ENCODE data around the gene COL13A1.

Gene COL13A1

DNA sequence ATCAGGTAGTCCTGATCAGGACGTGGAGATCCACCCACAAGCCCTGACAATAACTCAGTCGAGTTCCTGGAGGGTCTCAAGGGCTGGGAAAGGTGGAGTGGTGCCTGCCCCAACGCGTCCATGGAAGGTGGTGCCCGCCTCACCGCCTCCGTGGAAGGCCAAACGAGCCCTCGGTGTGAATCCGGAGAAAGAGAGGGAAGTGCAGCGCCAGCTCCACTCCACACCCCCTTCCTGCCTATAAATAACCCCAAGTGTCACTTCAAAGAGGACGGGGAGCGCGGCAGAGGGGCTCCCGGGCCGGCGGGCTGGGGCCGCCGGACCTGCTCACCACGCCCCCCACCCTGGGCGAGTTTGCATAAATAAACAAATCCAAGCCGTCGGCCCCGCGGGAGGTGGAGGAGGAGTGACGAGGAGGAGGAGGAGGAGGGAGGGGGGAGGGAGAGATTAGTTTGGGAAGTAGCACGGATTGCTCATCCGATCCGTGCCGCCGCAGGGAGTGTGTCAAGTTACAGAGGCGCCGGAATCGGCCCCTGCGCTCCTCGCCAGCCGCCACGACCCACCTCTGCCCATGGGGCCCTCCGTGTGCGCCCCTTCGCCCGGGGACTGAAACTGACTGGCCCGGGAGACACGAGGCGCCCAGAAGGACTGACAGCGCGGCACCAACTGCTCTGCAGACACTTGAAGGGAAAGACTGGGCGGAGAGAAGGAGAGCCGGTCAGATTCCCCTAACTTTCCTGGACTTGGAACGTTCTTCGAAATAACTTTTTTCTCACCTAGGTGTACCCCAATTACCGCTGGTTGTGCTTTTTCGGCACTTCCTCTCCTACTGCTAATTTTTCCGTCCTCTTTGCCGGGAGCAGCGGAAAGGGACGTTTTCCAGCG lies at the start of gene COL13A1:
Gene COL13A1 (plus strand): TSS at position 473 of the 882 bp plus-strand sequence. CDS start 518 bp downstream, outside the sequence.
- peak; percentile 89 for DNase-seq (ENCODE audit: low spot score)

DNA sequence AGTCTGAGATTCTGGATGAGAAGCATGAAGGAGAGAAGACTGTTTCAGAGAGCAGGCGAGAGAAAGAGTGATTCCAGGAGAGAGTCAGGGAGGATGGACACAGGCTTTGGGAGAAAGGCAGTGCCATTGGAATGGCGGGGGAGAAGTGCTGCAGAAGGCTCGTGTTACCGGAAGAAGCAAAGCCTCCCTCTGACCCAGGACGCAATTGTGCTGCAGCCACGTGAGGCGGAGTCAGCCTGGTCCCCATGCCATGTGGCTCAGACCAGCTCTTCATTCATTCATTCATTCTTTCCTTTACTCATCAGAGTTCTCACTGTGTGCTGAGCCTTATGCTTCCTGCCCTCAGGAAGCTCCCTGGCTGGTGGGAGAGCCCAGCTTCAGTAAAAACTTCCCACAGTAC lies 49.2 kb upstream of the COL13A1 start:
- DNase-seq (ENCODE audit: low spot score): no peak

DNA sequence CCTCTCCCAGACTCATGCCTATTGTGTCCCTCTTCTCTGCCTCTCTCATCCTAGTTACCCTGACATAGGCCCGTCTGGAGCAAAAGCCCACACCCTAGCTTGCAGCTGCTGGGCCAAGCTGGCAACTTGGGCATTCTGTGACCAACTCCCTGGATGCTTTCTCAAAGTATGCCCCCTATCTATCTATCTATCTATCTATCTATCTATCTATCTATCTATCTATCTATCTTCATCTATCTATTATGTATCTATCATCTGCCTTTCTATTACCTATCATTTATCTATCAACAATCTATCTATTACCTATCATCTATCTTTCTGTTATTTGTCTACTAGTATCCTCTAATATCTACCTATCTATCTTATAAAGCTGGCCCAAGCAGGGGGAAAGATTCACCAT lies 45.4 kb upstream of the COL13A1 start:
- no peak for DNase-seq (ENCODE audit: low spot score)

DNA sequence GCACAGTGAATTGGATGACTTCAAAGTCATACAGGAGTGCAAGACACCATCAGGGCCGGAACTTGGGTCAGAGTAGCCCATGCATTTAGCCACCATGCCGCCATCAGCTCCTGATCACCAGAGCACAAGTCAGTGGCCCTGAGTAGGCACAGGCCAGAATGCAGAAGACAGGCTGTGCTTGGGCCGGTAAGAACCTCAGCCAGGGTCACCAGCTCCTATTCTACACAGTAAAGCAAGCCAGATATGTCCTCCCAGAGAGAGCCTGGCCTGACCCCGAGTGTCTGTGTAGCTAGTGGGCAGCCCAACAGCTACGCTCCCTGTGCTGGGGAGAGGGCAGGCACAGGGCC lies 44.5 kb upstream of the COL13A1 start:
- DNase-seq (ENCODE audit: low spot score): no peak

DNA sequence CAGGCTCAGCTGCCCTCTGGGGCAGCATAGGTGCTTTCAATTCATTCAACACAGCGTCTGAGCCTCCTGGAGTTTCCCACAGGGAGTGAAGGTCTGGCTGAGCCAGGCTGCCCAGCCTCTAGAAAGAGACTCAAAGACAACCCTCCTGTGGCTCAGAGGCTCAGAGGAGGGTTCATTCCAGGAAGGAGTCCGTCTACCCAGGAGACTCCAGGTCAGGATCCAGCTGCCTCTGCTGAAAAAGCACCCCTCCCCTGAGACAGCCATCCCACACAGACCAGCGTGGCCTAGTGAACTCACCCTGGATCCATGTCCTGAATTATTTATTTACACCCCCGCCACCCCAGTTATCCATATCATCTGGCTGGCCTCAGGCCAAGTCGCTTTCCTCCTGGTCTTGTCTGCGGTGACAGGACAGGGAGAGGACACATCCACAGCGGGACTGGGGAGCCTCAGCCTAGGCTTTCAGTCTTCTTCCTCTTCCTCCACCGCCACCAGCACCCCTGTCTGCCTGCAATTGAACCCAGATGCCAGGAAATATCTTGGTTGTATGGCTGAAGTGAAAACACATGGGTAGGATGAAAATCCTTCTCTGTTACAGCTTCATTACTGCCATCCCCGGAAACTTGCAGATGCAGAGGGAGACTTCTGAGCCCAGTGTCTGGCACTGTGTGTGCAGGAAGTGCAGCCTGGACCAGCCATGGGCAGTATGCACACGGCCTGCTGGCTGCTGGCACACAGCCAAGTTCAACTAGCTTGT lies 44.0 kb upstream of the COL13A1 start:
- peak; percentile 65 for DNase-seq (ENCODE audit: low spot score)

DNA sequence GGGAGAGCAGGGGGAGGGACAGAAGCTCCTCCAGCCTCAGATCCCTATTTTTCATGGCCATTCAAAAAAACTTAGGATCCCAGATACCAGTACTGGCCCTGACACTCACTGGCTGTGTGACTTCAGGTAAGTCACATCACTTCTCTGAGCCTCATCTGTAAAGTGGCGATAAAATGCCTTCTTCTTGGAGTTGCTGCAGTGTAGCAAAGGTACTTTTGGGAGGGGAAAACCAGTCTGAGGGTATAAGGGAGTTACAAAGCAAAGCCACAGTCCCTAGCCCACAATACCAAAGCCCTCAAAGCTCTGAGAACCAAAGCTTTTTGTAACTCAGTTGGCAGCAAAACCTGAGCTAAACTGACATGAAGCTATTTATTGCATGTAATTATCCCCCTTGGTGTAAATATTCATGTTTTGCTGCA lies 43.4 kb upstream of the COL13A1 start:
- no peak for DNase-seq (ENCODE audit: low spot score)

DNA sequence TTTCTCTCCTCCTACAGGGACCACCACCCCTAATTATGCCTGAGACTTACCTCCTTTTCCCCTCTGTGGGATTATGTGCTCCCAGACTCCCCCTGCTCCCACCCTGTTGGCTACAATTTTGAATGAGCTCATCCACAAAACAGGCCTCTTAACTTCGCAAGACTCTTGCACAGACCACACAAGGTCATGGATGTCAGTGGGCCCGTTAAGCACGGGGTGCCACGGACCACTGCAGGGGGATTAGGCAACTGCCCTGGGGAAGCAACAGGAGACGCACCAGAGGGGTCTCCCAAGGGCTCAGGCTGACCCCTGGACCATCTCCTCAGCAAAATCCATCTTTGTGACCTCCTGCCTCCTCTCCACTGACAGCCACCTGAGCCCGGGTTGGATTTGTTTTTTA lies 42.1 kb upstream of the COL13A1 start:
- DNase-seq (ENCODE audit: low spot score): no peak

DNA sequence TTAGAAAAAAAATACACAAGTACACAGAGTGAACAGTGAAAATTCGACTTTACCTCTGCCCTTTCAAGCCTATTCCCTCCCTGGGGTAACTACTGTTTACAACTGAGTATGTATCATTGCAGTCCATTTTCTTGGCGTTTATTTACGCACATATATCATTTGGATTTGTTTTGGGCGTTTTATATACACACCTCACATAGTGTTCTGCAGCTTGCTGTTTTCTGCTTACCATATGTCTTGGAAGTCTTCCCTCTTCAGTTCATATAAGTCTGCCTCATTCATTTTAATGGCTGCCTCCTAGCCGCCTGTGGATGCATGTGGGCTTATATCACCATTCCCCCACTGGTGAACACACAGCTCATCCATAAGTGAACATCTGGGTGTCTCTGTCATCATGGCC lies 41.6 kb upstream of the COL13A1 start:
- no peak for DNase-seq (ENCODE audit: low spot score)

DNA sequence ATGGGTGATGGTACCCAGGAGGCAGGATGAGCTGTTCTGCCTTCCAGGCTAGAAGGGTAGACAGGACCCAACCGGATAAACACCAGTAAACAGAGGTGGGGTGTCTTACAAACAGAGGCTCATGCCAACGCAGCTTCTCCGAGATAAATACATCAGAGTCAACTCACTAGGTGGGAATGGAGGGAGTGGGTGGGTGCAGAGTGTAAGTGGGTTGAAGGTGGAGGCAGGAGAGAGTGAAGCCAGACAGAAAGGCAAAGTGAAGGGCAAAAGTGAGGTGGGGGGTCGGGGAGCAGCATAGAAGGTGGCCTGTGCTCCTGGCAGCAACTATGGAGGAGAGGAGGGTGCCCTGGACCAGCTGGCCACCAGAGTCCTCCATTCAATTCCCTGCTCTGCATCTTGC lies 40.4 kb upstream of the COL13A1 start:
- DNase-seq (ENCODE audit: low spot score): no peak

DNA sequence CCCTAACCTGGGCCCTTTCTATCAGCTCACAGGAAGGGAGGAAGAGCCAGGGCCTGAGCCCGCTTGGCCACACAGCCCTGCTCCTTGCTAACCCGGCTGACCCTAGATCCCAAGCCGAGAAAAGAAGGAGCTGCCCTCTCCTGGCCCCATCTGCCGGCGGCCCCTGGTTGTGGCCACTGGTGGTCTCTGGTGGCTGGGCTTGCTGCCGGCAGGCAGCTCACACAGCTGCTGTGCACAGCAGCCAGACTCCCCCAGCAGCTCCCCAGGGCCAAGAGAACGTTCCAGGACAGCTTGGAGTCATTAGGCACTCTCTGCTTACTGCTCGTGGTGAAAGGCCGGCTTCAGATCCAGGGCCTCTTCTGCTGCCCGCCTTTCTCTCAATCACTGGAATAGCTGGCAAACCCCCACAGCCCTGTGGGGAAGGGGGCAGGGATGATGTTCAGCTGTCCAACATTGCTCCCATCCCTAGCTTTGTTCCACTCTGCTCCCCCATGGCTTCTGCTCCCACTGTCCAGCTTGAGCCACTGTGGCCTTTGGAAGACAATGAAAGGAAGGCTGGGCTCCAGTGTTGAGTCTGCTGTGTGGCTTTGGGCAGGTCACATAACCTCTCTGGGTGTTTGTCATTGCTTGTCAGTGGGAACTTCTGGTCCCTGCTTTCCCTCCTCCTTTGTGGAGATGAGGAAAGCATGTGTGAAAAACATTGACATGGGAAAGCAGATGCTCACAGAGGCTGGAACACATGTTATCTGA lies 35.4 kb upstream of the COL13A1 start:
- peak; percentile 47 for DNase-seq (ENCODE audit: low spot score)

DNA sequence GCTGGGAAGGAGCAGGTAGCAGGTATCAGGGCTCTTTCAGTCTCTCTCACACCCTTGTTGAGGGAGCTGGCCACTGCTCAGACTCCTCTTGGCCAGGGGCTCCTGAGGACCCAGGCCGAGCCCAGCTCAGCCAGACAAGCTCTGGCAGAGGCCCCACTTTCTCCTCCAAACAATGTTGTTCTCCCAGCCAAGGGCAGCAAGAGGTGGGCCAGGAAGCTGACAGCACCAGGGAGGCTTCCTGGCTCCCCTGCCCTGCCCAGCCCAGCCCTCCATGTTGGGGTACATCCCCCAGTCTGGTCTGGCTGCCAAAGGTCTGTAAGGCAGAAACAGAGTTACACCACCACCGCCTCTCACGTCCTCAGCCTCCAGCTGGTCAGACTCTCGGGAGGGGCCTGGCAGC lies 33.9 kb upstream of the COL13A1 start:
- DNase-seq (ENCODE audit: low spot score): no peak

DNA sequence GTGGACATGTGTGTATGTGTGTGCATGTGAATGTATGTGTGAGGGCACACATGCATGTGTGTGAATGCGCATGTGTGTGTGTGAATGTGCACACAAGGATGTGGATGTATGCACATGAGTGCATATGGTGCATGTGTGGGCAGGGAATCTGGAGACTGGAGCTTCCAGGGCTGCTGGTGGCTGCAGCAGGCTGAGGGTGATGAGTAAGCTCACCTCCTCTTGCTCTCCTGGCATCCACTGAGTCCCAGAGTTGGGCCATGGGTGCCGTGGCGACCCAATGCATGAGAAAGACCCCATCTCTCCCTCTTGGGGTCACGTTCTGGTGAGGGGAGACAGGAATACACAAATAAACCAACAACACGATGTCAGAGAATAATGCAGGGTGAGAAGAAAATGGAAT lies 33.3 kb upstream of the COL13A1 start:
- no peak for DNase-seq (ENCODE audit: low spot score)

DNA sequence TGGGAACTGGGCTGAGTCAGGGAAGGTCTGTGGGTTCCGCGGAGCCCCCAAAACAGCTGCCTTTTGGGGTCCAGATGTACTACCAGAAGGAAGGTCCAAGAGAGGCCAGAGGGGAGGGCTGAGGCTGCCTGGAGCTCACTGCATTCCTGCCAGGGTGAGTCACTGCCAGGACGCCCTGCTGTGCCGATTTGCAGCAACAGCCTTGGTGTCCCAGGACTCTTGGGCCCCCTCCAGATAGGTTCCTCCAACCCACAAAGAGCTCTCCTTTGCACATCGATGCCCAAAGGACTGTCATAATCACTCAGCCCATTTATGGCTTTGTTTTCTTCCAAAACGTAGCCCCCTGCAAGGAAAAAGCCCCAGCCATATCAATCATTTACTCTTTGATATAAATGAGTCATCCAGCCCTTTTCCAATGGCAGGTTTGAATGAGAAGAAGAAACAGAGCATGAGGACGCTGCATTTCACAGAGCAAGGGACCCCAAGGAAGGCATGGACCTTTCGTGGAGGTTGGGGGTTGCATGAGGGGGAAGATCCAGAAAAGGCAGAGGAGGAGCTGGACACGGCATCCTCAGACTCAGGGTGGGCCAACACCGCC lies 32.2 kb upstream of the COL13A1 start:
- peak; percentile 93 for DNase-seq (ENCODE audit: low spot score)

DNA sequence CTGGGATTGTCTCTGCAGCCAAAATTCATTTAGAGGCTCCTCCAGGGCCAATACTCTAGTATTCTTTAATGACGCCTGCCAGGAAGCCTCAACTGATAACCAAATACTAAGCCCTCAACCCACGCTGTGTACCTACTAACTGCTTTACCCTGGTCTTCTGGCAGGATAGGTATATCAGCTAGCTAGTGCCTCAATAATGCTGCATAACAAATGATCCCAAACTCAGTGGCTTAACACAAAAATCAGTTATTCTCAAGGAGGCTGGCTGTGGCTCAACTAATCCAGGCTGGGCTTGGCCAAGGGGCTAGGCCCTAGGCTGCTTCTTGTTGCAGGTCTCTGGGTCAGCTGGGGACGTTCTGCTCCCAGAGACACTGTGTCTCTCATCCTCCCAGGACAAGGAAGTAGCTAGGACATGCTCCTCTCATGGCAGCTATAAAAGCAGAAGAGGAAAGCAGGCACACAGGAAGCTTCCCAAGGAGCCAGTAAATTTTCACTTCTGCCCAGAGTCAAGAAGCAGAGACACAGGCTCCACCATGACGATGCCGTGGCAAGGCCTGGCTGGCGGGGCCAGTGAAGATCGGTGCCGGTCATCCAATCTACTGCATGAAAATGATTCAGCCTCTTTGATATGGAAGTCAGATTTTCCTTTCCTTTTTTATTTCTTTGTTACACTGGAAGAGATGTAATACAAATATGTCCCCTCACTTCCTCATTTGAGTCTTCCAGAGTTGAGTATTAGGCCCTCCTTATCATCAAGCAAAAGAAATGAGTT lies 28.6 kb upstream of the COL13A1 start:
- no peak for DNase-seq (ENCODE audit: low spot score)

DNA sequence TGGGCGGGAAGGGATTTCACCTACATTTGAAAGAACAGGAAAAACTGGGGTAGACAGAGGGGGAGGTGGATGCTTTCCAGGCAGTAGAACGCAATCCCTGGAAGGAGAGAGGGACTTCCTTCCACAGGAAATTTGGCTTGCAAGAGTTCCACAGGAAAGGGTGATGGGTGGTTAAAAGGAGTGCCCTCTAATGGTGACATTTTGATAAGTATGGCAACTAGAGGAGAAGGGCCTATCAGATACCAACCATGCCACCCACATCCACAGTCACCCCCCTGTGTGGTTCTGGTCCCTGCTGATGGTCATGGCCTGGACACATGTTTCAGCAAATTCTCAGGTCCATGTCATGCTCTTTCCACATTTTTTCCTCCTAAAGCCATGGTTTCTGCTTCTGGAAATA lies 27.1 kb upstream of the COL13A1 start:
- DNase-seq (ENCODE audit: low spot score): no peak

DNA sequence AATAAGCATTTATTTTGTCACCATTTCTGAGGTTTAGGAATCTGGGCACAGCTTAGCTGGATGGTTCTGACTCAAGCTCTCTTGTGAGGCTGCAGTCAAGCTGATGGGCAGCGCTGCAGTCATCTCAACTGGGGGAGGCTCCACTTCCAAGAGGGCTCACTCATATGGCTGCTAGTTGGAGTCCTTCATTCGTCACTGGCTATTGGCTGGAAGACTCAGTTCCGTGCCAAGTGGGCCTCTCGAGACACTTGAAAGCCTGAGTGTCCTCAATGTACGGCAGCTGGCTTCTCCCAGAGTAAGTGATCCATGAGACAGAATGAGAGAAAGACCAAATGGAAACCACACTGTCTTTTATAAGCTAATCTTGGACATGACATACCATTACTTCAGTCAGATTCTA lies 21.6 kb upstream of the COL13A1 start:
- DNase-seq (ENCODE audit: low spot score): no peak

DNA sequence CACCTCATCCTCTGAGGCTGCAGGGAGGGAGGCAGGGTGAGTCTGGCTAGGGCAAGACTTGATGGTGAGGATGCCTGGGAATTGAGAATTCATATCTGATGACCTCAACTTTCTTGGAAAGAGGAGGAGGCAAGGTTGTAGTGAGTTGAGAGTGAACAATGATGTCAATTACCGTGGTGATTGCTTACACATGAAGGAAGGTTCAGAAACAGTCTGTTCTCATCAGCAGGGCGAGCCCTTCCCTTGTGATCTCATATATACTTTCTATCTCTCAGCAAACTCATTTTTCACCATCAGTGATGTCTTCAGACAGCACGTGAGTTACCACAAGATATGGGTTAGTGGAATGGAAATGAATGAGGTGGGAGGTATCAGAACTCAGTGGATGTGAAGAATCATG lies 20.1 kb upstream of the COL13A1 start:
- no peak for DNase-seq (ENCODE audit: low spot score)

DNA sequence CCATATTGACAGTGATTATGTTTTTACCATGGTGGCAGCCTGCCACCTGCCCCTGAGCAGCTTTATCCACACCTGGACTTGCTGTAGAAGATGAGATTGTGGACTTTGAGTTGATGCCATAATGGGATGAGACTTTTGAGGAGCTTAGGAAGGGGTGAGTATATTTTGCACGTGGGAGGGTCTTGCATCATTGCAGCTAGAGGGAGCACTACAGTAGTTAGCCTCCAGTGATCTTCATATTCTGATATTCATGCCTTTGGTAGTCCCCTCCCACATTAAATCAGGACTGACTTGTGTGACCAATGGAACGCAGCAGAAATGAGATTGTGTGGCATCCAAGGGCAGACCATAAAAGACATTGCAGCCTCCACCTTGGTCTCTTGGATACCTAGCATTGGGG lies 18.2 kb upstream of the COL13A1 start:
- DNase-seq (ENCODE audit: low spot score): no peak

DNA sequence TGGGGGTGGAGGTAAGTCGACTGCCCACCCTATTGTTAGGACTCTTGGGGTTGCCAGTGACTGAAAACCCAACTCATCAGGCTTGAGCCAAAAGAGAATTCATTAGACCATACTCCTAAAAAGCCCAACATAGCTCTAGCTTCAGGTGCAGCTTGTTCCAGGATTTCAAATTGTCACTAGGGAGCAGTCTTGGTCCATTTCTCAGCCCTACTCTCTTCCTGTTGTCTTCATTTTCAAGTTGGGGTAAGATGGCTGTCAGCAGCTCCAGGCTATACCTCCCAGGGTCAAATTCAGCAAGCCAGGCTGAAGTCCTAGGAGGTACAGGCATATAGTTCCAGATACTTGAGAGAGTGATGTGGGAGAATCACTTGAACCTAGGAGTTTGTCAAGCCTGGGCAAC lies 14.9 kb upstream of the COL13A1 start:
- DNase-seq (ENCODE audit: low spot score): peak; percentile 80

DNA sequence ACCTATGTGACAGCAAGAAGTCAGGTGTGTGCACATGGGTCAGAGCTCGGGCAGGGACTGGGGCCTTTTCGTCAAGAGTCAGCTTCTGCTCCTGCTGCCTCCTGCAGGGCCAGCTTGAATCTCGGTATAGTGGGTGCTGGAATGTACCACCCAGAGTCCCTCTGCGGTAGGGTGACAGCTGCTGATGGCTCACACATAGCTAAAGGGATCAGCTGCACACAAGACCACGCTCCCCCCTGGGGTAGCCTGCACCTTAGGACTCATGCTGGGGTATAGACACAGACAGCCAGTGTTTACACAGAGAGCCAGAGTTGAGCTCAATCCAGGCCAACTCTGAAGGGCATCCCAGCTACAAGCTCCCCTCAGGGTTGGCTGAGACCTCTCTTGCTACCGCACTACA lies 14.0 kb upstream of the COL13A1 start:
- no peak for DNase-seq (ENCODE audit: low spot score)

DNA sequence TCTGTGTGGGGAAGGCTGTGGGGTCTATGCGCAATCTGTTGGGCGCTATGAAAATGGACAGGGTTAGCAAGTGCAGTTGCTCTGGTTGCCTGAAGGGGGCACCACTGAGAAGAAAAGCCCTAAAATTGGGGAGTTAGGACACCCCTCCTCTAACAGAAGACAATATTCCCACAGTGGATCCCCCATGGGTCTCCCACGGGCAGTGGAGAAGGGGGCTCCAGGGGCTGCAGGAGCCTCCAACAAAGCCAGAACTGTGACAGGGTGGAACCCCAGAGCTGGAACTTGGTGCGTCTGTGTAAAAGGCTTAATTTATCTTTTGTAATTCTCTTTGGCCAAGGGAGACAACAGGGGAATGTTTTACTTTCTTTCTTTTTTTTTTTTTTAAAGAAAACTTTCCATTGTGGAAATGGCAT lies 12.5 kb upstream of the COL13A1 start:
- DNase-seq (ENCODE audit: low spot score): peak; percentile 54

DNA sequence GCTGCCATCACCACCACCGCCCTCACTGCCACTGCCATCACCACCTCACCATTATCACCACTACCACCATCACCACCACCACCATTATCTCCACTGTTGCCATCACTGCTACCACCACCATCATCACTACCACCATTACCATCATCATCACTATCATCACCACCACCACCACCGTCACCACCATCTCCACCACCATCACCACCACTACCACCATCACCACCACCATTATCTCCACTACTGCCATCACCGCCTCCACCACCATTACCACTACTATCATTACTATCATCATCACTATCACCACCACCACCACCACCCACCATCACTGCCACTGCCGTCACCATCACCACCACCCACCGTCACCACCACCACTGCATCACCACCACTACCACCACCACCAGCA lies 9.9 kb upstream of the COL13A1 start:
- DNase-seq (ENCODE audit: low spot score): no peak
